Dermis blood vessel endothelial cell (primary cell): ENCODE measurements around the gene OR2G2. TPM values are rescaled to one million over a fixed set of nuclear protein-coding genes. Genes with fewer than 3 reads are reported as not detected.

Source experiments
- DNase-seq: peaks from one replicate; pipeline ENCODE4 v3.0.0; 2010
- total RNA-seq: library from RNA; depleted of rRNA; stranded (reverse); fragments of >200 nt; gene quantifications from 2 replicates; pipeline ENCODE4 v1.2.3, GENCODE V29; 2014

The OR2G2 gene
- total RNA-seq: not detected in 2 replicates

GRCh38 chr1:247588060-247588459 lies at the start of gene OR2G2:
Gene OR2G2, plus strand, starts transcription at chr1:247588360. Its CDS starts 0 bp downstream, at chr1:247588360.
- no peak for DNase-seq

- no peak for DNase-seq
Measured at GRCh38 chr1:247538561-247538960, 49.6 kb upstream of the OR2G2 start.

- DNase-seq: no peak
Measured at GRCh38 chr1:247539215-247539614, 48.9 kb upstream of the OR2G2 start.

- DNase-seq: no peak
Measured at GRCh38 chr1:247540581-247540980, 47.6 kb upstream of the OR2G2 start.

- DNase-seq: no peak
Measured at GRCh38 chr1:247542811-247543210, 45.3 kb upstream of the OR2G2 start.

GRCh38 chr1:247548092-247548491 lies 40.1 kb upstream of the OR2G2 start:
- no peak for DNase-seq

- no peak for DNase-seq
Measured at GRCh38 chr1:247548769-247549182, 39.4 kb upstream of the OR2G2 start, which contains the start of gene GCSAML. Gene GCSAML, plus strand, starts transcription at chr1:247549134. Its CDS starts 58 bp downstream, at chr1:247549192.

- DNase-seq: no peak
Measured at GRCh38 chr1:247551721-247552120, 36.4 kb upstream of the OR2G2 start.

GRCh38 chr1:247552231-247552630 lies 35.9 kb upstream of the OR2G2 start:
- DNase-seq: no peak

GRCh38 chr1:247557926-247558674 lies 30.1 kb upstream of the OR2G2 start:
- DNase-seq: no peak

GRCh38 chr1:247561711-247562110 lies 26.4 kb upstream of the OR2G2 start:
- DNase-seq: no peak

- DNase-seq: no peak
Measured at GRCh38 chr1:247562198-247562597, 26.0 kb upstream of the OR2G2 start.

- no peak for DNase-seq
Measured at GRCh38 chr1:247574236-247574635, 13.9 kb upstream of the OR2G2 start.

- no peak for DNase-seq
Measured at GRCh38 chr1:247574664-247575063, 13.5 kb upstream of the OR2G2 start.

- DNase-seq: no peak
Measured at GRCh38 chr1:247576514-247576913, 11.6 kb upstream of the OR2G2 start.

GRCh38 chr1:247578946-247579460 lies 9.2 kb upstream of the OR2G2 start:
- no peak for DNase-seq

- no peak for DNase-seq
Measured at GRCh38 chr1:247605286-247605685, 17.1 kb downstream of the OR2G2 start, which contains the start of gene OR2G3. Gene OR2G3, plus strand, starts transcription at chr1:247605586. Its CDS starts 0 bp downstream, at chr1:247605586.

- no peak for DNase-seq
Measured at GRCh38 chr1:247613405-247613804, 25.2 kb downstream of the OR2G2 start.

GRCh38 chr1:247614625-247615024 lies 26.5 kb downstream of the OR2G2 start:
- DNase-seq: no peak

- DNase-seq: no peak
Measured at GRCh38 chr1:247627951-247628350, 39.8 kb downstream of the OR2G2 start.

- DNase-seq: no peak
Measured at GRCh38 chr1:247638011-247638410, 49.9 kb downstream of the OR2G2 start.

GRCh38 chr1:247638781-247639180 lies 50.6 kb downstream of the OR2G2 start:
- DNase-seq: no peak
